Neural progenitor cell (in vitro differentiated cells): ENCODE results near the gene CACNA1B.

Experiments used
- EZH2 ChIP-seq: fragments of 200-600 bp; sonication (generic); IDR thresholded peaks from 2 replicates; pipeline ENCODE4 v1.6.1; 2017; ENCODE audit warnings: antibody characterized with exemption, mild to moderate bottlenecking, moderate library complexity
- TF ChIP-seq, protein P1 (sequence below): fragments of 200-600 bp; sonication (generic); IDR thresholded peaks from 2 replicates; pipeline ENCODE4 v1.5.1; 2017; ENCODE audit warnings: antibody characterized with exemption, mild to moderate bottlenecking

DNA sequence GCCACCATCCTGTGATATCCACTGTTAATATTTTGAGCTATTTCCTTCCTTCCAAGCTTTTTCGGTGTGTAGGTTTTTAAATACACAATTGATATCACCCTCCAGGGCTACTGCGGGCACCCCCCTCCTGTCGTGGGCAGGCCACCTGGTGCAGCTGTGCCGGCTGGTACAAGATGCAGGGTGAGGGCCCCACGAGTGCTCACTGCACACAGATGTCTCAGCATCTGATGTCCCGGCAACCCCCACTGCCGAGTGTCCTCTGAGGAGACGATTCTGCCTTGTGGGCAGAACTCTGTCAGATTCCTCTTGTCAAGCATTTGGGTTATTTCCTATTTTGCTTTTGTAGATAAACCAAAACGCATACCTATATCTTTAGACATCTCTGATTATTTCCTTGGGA, 25.1 kb downstream of the CACNA1B start:
- TF ChIP-seq, protein P1, sequence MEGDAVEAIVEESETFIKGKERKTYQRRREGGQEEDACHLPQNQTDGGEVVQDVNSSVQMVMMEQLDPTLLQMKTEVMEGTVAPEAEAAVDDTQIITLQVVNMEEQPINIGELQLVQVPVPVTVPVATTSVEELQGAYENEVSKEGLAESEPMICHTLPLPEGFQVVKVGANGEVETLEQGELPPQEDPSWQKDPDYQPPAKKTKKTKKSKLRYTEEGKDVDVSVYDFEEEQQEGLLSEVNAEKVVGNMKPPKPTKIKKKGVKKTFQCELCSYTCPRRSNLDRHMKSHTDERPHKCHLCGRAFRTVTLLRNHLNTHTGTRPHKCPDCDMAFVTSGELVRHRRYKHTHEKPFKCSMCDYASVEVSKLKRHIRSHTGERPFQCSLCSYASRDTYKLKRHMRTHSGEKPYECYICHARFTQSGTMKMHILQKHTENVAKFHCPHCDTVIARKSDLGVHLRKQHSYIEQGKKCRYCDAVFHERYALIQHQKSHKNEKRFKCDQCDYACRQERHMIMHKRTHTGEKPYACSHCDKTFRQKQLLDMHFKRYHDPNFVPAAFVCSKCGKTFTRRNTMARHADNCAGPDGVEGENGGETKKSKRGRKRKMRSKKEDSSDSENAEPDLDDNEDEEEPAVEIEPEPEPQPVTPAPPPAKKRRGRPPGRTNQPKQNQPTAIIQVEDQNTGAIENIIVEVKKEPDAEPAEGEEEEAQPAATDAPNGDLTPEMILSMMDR = no peak
- TF ChIP-seq EZH2 = no peak
